Posterior vena cava (tissue), 2 donors: Measurements from ENCODE around the gene SLK. TPM values are rescaled to one million over a fixed set of nuclear protein-coding genes. Genes with fewer than 3 reads are reported as not detected.

Experiments used
- DNase-seq: peaks from one replicate; pipeline ENCODE4 v3.0.0-alpha.2; 2020; ENCODE audit warnings: low spot score
- intact Hi-C, 2 donors: fragments of 100-400 bp; cut with DNase I; formaldehyde crosslinking; loops; one replicate each; pipeline versions ENCODE4 v1.14.1 to v1.14.2; 2022 to 2023
- total RNA-seq, 2 donors: library from RNA; stranded (reverse); fragmentation: NEBNext Ultra II Directional; extraction: Animal tissue kit (Norgen Biotek cat#: 25700); gene quantifications; one replicate each; pipeline ENCODE4 v1.2.1, GENCODE V29; 2021
- donor health status: DM: yes; HTN: yes; CAD: no.
- donor health status: DM: yes; HTN: yes; CAD: no.

SLK gene
- total RNA-seq, 2 donors from 2014 or later: 45.3 to 71.0 TPM

GRCh38 chr10:104040862-104041789 lies 74.2 kb downstream of the SLK start:
- intact Hi-C loops: loop anchor here in 1 of 2 donors (10.0 kb wide), 1 partner anchor 164 kb away; no protein-coding TSS in a partner anchor

GRCh38 chr10:104041891-104042535 lies 75.1 kb downstream of the SLK start:
- intact Hi-C loops: loop anchor here in 1 of 2 donors (10.0 kb wide), 1 partner anchor 163 kb away; no protein-coding TSS in a partner anchor

More at GRCh38 chr10:104040862-104041789, 74.2 kb downstream of the SLK start:
- no peak for DNase-seq

GRCh38 chr10:104043185-104043830 lies 76.4 kb downstream of the SLK start:
- intact Hi-C loops: loop anchor here in 1 of 2 donors (10.0 kb wide), 1 partner anchor 161 kb away; no protein-coding TSS in a partner anchor

More at GRCh38 chr10:104041891-104042535, 75.1 kb downstream of the SLK start:
- no peak for DNase-seq

GRCh38 chr10:104043854-104044253 lies 76.9 kb downstream of the SLK start:
- intact Hi-C loops: loop anchor here in 1 of 2 donors (10.0 kb wide), 1 partner anchor 161 kb away; no protein-coding TSS in a partner anchor
- no peak for DNase-seq

More at GRCh38 chr10:104043185-104043830, 76.4 kb downstream of the SLK start:
- no peak for DNase-seq

GRCh38 chr10:104045151-104046089 lies 78.5 kb downstream of the SLK start:
- intact Hi-C loops: loop anchor here in 1 of 2 donors (10.0 kb wide), 1 partner anchor 159 kb away; no protein-coding TSS in a partner anchor
- DNase-seq: no peak

GRCh38 chr10:104046651-104047050 lies 79.7 kb downstream of the SLK start:
- intact Hi-C loops: loop anchor here in 1 of 2 donors (10.0 kb wide), 1 partner anchor 158 kb away; no protein-coding TSS in a partner anchor
- DNase-seq: no peak

- intact Hi-C loops: loop anchor here in 1 of 2 donors (10.0 kb wide), 1 partner anchor 155 kb away; no protein-coding TSS in a partner anchor
- DNase-seq: no peak
These were observed 82.7 kb downstream of the SLK start for GRCh38 chr10:104049504-104050250.

GRCh38 chr10:104052431-104052830 lies 85.5 kb downstream of the SLK start:
- DNase-seq: no peak
- intact Hi-C loops: no loop called here

GRCh38 chr10:104053201-104053600 lies 86.3 kb downstream of the SLK start:
- no peak for DNase-seq
- intact Hi-C loops: no loop called here

- intact Hi-C loops: no loop called here
- no peak for DNase-seq
These were observed 87.5 kb downstream of the SLK start for GRCh38 chr10:104054430-104054829.

GRCh38 chr10:104056619-104057273 lies 89.8 kb downstream of the SLK start:
- intact Hi-C loops: no loop called here
- DNase-seq: no peak

GRCh38 chr10:104057717-104058116 lies 90.8 kb downstream of the SLK start:
- no peak for DNase-seq
- intact Hi-C loops: no loop called here

GRCh38 chr10:104059364-104059763 lies 92.4 kb downstream of the SLK start:
- intact Hi-C loops: no loop called here
- no peak for DNase-seq

- no peak for DNase-seq
- intact Hi-C loops: no loop called here
These were observed 94.3 kb downstream of the SLK start for GRCh38 chr10:104061196-104061595.

- no peak for DNase-seq
- intact Hi-C loops: no loop called here
These were observed 98.8 kb downstream of the SLK start for GRCh38 chr10:104065748-104066147.

GRCh38 chr10:104066945-104067344 lies 100.0 kb downstream of the SLK start:
- DNase-seq: no peak
- intact Hi-C loops: no loop called here

GRCh38 chr10:104067525-104067924 lies 100.6 kb downstream of the SLK start:
- no peak for DNase-seq
- intact Hi-C loops: no loop called here
